ENCODE data around the gene SRPK2.

DNA sequence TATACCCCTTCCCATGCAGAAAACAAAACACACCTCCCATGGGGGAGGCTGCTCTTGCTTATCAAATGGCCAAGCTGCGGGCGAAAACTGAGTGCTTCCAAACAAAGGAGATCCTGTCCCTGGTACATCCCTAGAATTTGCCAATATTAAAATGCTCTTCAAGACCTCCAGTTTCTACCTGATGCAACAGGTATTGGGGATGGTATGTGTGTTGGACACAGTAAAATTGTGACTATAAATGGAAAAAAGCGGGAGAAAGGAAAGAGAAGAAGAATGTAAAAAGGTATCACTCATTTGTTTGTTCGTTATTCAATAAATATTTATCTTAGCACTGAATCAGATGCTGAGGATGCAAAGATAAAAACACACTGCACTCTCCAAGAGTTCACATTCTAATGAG, 250.8 kb downstream of the SRPK2 start:
- TF ChIP-seq, protein P1, sequence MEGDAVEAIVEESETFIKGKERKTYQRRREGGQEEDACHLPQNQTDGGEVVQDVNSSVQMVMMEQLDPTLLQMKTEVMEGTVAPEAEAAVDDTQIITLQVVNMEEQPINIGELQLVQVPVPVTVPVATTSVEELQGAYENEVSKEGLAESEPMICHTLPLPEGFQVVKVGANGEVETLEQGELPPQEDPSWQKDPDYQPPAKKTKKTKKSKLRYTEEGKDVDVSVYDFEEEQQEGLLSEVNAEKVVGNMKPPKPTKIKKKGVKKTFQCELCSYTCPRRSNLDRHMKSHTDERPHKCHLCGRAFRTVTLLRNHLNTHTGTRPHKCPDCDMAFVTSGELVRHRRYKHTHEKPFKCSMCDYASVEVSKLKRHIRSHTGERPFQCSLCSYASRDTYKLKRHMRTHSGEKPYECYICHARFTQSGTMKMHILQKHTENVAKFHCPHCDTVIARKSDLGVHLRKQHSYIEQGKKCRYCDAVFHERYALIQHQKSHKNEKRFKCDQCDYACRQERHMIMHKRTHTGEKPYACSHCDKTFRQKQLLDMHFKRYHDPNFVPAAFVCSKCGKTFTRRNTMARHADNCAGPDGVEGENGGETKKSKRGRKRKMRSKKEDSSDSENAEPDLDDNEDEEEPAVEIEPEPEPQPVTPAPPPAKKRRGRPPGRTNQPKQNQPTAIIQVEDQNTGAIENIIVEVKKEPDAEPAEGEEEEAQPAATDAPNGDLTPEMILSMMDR (conservative IDR thresholded peaks at IDR 0.05; ENCODE audit: low read depth, low read length), result no peak
- no peak for TF ChIP-seq EZH2 (IDR thresholded peaks at IDR 0.05; ENCODE audit: borderline replicate concordance, low read depth, low read length, poor library complexity, severe bottlenecking)
